Activated CD4-positive, alpha-beta T cell treated with anti-CD3 and anti-CD28 coated beads, Interleukin-2, amount 50 U/mL, for 24 hours (primary cell): Measurements from ENCODE around the gene CD248.
A peak's percentile ranks its signal among the peaks of the same experiment; 100 is the strongest.
"Not testable (repeated sequence)": the region's sequence is repeated elsewhere in the genome, so short reads cannot be mapped to it uniquely, and the experiment has no call there.

Experiments used
- DNase-seq, 2 donors: peaks; one replicate each; pipeline ENCODE4 v3.0.0-alpha.2; 2020; ENCODE audit warnings: low read depth in 1 of 2, low spot score in 1 of 2

The CD248 gene

DNA sequence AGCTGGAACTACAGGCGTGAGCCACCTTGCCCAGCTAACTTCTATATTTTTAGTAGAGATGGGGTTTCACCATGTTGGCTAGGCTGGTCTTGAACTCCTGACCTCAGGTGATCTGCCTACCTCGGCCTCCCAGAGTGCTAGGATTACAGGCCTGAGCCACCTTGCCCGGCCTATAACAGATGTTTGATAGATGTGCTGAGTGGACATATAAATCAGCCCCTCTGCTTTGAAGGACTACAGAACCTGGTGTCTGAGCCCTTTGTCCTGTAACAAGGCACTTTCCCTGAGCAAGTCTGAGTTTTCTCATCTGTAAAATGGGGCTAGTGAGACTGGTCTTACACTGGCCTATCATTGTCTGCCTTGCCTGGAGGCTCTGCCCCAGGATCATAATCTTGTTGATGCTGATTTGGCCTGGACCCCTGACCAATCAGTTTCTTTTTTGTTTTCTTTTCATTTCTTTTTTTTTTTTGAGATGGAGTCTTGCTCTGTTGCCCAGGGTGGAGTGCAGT lies 12.4 kb upstream of the CD248 start:
- no peak for DNase-seq

DNA sequence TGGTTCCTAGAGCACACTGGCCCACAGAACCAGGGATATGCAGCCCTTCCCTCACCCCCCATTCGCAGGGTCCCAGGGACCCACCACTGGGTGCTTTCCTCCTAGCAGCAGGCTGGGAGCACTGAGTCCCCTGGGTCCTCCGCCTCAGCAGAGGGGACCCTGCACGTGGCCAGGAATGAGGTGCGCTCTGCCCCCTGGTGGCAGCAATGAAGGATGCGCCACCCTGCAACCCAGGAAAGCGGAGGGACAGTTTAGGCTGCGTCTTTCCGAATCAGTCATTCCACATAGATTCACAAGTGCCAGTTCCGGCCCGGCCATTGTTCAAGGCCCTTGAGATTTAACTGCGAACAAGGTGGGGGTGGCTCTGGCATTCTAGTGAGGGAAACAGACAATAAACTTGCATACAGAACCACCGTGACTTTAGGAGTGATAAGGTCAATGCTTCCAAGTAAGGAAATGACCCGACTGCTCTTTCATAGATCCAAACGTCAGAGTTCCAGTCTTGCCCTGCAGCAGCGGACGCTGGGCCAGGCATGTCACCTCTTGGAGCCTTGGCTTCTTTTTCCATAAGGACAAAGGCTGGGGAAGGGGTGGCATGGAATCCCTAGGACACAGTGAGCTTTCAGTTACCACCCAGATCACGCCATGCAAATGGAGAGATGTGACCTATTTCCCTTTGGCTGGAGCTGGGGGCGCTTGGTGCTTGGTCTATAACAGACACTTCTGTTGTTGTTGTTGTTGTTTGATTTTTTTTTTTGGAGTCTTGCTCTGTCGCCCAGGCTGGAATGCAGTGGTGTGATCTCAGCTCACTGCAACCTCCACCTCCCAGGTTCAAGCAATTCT lies 11.7 kb upstream of the CD248 start:
- peak; percentile 78 to 80 for DNase-seq

DNA sequence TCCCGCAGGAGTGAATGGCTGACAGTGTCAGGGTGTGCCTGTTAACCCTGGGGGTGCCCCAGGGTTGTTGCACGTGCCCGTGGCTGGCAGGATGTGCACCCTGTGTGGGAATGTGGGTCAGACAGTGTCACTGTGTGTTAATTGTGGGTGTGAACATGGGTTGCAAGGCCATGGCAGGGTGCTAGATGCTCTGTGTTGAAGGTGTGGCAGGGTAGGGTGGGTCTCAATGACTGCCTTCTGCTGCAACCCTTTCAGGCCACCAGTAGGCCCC lies 11.1 kb upstream of the CD248 start:
- no peak for DNase-seq

DNA sequence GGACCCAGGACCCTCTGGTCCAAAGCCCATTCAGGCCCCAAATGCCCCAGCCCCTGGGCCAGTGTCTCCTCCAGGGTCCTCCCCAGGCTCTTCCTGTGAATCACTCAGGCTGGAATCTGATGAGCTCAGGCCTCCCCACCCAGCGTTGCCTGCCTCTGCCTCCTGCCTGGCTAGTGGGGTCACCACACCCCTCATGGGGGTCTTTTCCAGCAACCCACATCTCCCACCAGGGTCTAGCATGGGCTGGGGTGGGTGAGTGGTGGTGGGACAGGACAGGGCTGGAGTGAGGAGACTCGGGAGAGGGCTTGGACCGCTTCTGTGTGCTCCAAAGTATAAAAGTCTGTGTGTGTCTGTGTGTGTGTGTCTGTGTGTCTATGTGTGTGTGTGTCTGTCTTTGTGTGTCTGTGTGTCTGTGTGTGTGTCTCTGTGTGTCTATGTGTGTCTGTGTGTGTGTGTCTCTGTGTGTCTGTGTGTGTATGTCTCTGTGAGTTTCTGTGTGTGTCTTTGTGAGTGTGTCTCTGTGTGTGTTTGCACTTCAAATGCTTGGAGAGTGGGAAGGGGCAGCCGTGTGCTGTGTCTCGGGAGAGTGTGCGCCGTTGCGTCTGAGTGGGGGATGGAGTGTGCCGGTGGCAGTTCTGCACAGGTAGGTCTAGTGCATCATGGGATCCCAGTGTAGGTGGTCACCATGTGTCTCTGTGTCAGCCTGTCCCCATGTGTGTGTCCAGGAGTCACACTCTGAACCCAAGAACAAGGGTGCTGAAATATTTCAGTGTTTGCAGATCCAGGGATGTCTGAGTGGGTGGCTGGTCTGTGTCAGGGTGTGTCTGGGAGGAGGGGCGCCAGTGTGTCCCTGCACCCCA lies 10.6 kb upstream of the CD248 start:
- no peak for DNase-seq

DNA sequence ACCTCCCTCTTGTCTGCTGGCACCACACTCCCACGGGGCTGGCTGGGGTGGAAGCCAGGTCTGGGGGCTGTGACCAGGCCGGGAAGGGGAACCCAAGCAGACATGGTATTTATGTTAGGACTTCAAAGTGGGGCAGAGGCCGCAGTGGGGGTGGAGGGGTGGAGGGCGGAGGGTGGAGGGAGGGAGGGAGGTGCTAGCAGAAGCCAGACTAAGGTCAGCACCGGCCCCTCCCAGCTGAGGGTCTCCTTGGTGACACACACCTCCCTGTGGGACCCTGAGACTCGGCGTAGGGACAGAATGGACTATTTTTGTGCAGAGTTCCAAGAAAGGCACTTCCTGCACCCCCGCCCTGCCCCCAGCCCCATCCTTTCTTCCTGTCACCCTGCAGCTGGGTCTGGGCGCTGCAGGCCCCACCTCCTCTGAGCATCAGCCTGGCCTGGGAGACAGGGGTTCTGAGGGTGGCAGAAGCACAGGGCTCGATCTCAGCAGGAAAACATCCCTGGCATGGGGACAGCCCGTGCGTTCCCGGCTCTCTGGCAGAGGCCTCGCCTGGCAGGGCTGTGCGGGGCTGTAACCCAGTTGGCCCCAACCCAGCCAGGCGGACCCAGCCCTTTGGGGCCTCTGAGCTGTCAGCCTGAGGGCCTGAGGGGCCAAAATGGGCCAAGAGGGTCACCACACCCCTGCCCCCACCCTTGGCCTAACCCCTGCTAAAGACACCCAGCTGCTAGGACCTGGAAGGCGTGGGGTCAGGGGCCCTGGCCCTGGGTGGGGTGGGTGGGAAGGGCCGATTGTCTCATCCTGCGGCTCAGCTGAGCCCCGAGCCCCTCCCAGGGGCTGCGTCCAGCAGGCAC lies 9.6 kb upstream of the CD248 start:
- DNase-seq = no peak

DNA sequence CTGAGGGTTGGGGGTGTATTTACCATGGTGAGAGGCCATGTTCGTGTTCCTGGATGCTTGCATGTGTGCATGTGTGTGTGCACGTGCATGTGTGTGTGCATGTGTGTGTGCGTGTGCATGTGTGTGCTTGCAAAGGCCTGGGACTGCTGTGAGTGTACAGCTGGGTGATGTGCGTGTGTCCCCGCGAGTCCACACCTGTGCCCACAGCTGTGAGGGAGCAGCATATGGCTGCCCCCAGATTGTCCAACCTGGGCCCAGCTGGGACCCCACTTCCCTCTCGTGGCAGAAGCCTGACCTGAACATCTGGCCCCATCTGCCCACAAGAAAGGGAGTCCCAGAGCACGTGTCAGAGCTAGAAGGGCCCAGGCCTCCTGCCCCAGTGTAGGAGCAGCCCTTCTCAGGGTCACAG lies 8.4 kb upstream of the CD248 start:
- DNase-seq = no peak

DNA sequence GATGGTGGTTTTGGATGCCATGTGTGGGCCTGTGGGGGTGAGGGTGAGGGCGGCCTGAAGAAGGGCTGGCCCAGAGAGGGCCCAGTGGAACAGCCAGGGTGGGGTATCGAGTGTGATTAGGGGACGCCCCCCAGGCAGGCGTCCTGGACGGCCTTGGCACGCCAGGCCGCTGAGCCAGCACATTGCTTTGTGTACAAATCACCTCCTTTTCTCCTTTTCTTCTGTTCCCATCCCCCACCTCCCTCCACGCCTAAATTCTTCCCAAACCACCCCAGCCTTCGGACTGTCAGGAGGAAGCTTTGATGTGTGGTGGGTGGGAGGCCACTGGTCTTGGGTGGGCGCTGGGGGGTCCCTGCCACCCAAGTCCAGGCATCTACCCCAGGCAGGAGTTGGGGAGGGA lies 7.8 kb upstream of the CD248 start:
- DNase-seq = no peak

DNA sequence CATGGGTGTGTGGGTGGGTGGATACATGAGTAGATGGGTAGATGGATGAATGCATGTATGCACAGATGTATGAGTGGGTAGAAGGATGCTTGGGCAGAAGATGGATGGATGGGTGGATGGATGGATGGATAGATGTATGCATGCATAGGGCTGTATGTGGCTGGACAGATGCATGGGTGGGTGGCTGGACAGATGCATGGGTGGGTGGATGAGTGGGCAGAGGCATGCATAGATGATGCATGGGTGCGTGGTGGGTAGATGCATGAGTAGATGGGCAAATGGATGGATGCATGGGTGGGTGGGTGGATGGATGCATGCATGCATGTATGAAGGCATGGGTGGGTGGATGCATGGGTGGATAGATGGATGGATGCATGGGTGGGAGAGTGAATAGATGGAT lies 6.8 kb upstream of the CD248 start:
- DNase-seq = no peak

DNA sequence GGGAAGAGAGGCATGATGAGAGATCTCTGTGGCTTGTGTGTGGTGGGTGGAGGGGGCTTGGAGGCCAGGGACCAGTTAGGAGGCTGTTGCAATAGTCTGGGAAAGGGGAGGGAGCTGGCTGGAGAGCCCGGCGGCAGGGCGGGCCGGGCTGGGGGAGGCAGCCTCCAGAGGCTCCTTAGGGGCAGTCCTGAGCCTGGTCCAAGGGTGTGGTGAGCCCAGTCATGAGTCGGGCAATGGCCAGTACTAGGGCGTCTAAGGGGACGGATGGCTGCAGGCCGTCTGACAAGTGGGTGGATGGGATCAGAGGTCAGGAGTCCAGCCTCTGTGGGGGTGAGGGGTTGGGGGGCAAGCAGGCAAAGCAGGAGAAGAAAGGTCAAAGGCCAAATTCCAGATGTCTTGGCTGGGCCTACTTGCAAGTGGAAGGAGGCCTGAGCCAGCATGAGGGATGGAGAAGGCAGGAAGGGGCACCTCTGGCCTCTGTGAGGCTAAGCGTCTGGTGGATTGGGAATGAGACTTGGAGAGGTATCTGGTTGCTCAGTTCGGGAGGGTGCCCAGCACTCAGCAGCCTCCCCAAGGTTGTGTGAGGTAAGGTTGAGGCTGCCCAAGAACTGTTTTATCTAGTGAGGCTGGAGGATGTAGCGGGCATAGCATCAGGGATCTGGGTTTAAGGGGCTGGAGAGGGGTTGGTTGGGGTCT lies 6.0 kb upstream of the CD248 start:
- DNase-seq = no peak

DNA sequence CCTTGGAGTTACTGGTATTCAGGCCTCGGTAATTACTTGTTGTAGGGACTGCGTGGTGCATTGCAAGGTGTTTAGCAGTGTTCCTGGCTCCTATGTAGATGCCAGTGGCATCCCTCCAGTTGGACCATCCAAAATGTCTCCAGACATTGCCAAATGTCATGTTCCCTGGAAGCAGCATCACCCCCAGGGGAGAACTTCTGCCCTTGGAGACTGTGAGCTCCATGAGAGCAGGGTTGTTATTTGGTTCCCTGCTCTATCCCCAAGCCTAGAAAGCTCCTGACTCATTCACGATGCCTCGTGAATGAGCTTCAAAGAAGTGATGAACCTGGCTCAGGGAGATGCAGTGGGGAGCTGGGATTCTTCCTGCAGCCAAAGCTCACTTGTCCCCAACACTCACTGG lies 4.8 kb upstream of the CD248 start:
- DNase-seq = no peak

DNA sequence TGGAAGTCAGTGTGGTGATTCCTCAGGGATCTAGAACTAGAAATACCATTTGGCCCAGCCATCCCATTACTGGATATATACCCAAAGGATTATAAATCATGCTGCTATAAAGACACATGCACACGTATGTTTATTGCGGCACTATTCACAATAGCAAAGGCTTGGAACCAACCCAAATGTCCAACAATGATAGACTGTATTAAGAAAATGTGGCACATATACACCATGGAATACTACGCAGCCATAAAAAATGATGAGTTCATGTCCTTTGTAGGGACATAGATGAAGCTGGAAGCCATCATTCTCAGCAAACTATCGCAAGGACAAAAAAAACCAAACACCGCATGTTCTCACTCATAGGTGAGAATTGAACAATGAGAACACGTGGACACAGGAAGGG lies 3.9 kb upstream of the CD248 start:
- DNase-seq = not testable (repeated sequence)

DNA sequence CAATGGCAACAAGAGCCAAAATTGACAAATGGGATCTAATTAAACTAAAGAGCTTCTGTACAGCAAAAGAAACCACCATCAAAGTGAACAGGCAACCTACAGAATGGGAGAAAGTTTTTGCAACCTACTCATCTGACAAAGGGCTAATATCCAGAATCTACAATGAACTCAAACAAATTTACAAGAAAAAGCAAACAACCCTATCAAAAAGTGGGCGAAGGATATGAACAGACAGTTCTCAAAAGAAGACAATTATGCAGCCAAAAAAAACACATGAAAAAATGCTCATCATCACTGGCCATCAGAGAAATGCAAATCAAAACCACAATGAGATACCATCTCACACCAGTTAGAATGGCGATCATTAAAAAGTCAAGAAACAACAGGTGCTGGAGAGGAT lies 3.4 kb upstream of the CD248 start:
- DNase-seq = not testable (repeated sequence)

DNA sequence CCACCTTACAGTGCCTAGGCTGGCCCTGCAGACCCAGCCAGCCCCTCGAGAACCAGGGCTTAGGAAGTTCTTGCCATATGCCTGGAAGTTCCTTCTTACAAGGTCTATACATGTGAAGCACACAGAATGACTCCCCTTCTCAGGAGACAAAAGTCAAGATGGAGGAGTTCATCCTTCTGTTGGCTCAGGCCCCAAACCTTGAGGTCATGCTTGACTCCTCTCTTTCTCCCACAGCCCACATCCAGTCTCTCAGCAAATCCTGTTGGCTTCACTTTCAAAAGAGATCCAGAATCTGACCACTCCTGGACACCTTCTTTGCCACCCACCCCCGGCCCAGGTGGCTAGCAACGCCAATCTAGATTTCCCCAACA lies 1.7 kb upstream of the CD248 start:
- no peak for DNase-seq

DNA sequence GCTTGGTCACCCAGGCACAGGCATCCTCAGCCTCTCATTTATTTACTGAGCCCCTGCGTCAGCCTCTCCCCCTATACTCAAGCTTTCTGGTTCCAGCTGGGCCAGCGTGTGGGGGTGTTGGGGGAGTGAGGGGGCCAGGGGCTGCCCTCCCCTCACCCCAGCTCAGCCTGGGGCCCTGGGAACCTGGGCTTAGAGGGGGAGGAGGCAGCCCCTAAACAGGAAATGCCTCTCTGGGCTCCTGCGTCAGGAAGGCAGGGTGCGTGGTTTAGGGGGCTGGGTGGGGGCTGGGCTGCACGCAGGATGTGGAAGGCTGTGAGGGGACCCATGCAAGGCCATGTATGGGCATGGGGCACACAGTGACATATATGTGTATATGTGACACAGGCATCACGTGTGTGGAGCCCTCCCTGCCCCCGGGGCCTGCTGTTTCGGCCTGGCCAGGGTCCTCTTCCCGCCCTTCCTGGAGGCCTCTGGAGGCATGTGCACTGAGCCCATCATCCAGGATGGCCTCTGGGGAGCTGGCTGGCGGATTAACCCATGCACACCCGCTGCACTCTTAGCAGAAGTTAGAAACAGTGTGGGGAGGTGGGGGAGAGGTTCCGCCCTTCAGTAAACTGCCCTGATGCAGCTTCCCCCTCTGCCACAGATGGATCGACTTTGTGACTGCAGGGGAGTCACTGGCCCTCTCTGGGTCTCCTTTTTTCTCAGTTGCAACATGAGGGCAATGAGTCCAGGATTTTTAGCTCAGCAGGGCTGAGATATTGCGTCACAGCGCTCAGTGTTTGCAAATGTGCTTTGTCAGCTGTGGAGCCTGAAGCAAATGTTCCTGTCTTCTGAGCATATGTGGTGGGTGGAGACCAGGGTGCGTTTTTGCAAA lies 1.1 kb upstream of the CD248 start:
- DNase-seq = no peak

DNA sequence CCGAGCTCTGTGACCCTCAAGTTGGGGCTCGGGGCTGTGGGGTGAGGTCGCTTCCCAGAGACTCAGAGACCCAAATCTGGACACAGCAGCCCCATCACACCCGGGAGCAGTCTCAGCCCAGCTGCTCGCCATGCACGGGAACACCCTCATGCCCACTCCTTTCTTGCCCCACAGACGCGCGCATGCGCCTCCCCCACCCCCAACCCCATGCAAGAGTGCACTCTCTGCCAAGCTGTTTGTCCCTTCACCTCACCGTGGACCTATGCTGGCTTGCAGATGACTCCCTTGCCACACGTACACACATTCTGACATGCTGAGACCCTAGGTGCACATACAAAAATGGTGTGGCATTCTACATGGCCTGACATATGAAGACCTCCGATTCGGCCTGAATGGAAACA lies 478 bp upstream of the CD248 start:
- DNase-seq = no peak

DNA sequence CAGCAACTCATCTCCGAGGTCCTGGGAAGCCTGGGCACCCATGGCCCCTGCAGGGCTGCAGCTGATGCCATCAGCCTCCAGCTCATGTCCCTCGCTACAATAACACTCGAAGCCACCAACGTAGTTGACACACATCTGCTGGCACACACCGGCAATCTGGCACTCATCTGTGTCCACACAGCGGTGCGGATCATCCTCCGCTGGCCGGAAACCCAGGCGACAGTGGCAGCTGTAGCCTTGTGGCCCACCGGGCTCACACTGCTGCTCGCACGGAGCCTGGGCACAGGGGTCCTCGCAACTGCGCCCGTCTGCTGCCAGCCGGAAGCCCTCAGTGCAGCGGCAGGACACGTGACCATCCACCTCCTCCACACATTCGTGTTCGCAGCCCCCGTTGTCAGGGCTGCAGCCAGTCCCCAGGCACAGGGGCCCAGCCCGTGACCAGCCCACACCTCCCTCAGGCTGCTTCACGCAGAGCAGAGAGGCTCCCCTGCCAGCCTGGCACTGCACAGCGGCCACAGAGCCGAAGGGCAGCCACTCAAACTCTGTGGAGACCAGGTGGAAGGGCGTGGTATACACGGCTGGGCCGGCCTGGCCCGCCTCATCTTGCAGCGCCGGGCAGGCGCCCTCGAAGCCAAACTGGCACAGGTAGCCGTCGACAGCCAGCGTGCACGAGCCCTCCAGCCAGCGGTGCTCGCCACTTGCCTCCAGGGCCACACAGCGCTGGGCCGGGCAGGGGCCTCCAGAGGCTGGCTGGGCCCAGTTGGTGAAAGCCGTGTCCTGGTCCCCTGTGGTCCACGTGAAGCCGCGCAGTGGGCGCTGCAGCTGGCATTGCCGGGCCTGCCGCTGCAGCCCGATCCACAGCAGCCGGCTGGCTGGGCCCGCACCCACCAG lies 678 bp downstream of the CD248 start:
- no peak for DNase-seq

DNA sequence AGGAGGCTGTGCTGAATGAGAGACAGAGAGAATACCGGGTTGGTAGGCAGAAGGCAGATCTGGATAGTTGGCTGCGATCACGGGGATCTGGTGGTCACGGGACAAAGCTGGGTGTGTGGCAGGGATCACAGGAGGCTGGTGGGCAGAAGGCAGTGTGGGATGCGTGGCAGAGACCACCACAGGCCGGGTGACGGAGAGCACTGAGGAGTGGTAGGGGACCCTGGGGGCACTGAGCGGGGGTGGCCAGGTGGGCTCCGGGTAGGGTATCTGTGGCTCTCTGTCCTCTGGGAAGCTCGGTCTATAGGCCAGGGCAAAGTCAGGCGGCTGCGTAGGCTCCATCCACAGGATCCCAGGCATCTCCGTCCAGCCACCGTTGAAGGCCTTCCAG lies 1.4 kb downstream of the CD248 start:
- DNase-seq = no peak

DNA sequence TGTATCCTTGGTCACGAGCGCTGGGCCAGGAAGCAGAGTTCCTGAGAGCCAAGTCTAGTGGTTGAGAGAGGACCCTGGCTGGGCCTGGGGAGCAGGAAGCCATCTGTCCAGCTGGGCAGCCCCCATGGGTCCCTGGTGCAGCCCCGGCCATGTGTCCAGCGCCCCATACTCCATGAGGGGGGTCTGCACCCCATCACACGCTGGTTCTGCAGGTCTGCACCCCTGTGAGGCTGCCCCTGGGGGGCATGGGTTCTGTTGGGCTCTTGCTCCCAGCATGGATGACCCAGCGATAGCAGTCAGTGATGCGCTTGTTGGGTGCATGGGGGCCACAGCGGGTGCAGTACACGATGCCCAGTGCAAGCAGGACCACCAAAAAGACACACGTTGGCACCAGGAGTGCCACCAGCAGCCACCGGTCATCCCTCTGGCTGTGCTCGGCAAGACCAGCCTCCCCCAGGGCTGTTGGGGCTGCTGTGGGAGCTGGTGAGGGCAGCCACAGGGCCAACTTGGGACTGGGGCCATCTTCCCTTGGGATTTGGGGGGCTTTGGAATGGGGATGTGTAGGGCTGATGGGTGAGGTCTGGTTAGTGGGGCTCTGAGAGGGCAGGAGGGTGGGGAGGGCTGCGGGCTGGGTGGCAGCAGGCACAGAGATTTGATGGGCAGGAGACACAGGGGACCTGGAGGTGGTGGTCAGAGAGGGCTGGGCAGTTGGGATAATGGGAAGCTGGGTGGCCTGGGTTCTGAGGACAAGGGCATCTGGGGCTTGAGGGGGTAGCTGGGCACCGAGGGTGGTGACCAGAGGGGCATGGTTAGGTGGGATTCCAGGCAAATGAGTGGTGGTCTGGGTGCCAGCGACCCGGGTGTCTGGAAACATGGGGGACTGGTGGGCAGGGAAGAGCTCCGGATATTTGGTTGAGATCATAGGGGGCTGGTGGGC lies 2.0 kb downstream of the CD248 start:
- DNase-seq = no peak
